Measurements from ENCODE around the gene HDAC9.
A peak's percentile ranks its signal among the peaks of the same experiment; 100 is the strongest.

The HDAC9 gene

GRCh38 chr7:18577096-18577771 is 81.7 kb downstream of the HDAC9 start:
- DNase-seq (ENCODE audit: insufficient read length) (no peak), FAIRE-seq (peak; percentile 68)
- no peak for TF ChIP-seq TAF1 (IDR thresholded peaks at IDR 0.05; ENCODE audit: borderline replicate concordance, low read depth, low read length)
- TF ChIP-seq POLR2A (IDR thresholded peaks at IDR 0.05; ENCODE audit: low read depth, low read length), result no peak
- TF ChIP-seq POLR2AphosphoS5 (IDR thresholded peaks at IDR 0.05; ENCODE audit: low read depth, low read length), result no peak

- no peak for FAIRE-seq
- no peak for TF ChIP-seq POLR2AphosphoS5 (IDR thresholded peaks at IDR 0.05; ENCODE audit: low read depth, low read length)
- TF ChIP-seq POLR2A (IDR thresholded peaks at IDR 0.05; ENCODE audit: low read depth, low read length), result no peak
- no peak for TF ChIP-seq TAF1 (IDR thresholded peaks at IDR 0.05; ENCODE audit: borderline replicate concordance, low read depth, low read length)
- DNase-seq (ENCODE audit: insufficient read length), result no peak
Measured at GRCh38 chr7:18579698-18580097, 84.1 kb downstream of the HDAC9 start.

GRCh38 chr7:18580950-18581349 is 85.4 kb downstream of the HDAC9 start:
- TF ChIP-seq POLR2A (IDR thresholded peaks at IDR 0.05; ENCODE audit: low read depth, low read length) (no peak), POLR2AphosphoS5 (IDR thresholded peaks at IDR 0.05; ENCODE audit: low read depth, low read length) (no peak), TAF1 (IDR thresholded peaks at IDR 0.05; ENCODE audit: borderline replicate concordance, low read depth, low read length) (no peak)
- FAIRE-seq, result no peak
- no peak for DNase-seq (ENCODE audit: insufficient read length)

- no peak for DNase-seq (ENCODE audit: insufficient read length)
- TF ChIP-seq POLR2AphosphoS5 (IDR thresholded peaks at IDR 0.05; ENCODE audit: low read depth, low read length), result no peak
- no peak for FAIRE-seq
Measured at GRCh38 chr7:18583305-18583704, 87.8 kb downstream of the HDAC9 start.

GRCh38 chr7:18590241-18590640 is 94.7 kb downstream of the HDAC9 start:
- DNase-seq (ENCODE audit: insufficient read length) (no peak), FAIRE-seq (peak; percentile 57)
- TF ChIP-seq POLR2A (IDR thresholded peaks at IDR 0.05; ENCODE audit: low read depth, low read length), result no peak
- TF ChIP-seq POLR2AphosphoS5 (IDR thresholded peaks at IDR 0.05; ENCODE audit: low read depth, low read length), result no peak
- no peak for TF ChIP-seq TAF1 (IDR thresholded peaks at IDR 0.05; ENCODE audit: borderline replicate concordance, low read depth, low read length)

- DNase-seq (ENCODE audit: insufficient read length) (no peak), FAIRE-seq (no peak)
- TF ChIP-seq TAF1 (IDR thresholded peaks at IDR 0.05; ENCODE audit: borderline replicate concordance, low read depth, low read length) (no peak), POLR2AphosphoS5 (IDR thresholded peaks at IDR 0.05; ENCODE audit: low read depth, low read length) (no peak), POLR2A (IDR thresholded peaks at IDR 0.05; ENCODE audit: low read depth, low read length) (no peak)
Measured at GRCh38 chr7:18590744-18591340, 95.3 kb downstream of the HDAC9 start.

- no peak for FAIRE-seq
- TF ChIP-seq TAF1 (IDR thresholded peaks at IDR 0.05; ENCODE audit: borderline replicate concordance, low read depth, low read length), result no peak
- no peak for TF ChIP-seq POLR2A (IDR thresholded peaks at IDR 0.05; ENCODE audit: low read depth, low read length)
- TF ChIP-seq POLR2AphosphoS5 (IDR thresholded peaks at IDR 0.05; ENCODE audit: low read depth, low read length), result no peak
- no peak for DNase-seq (ENCODE audit: insufficient read length)
Measured at GRCh38 chr7:18593602-18594279, 98.2 kb downstream of the HDAC9 start.

- DNase-seq (ENCODE audit: insufficient read length), result no peak
- no peak for TF ChIP-seq POLR2AphosphoS5 (IDR thresholded peaks at IDR 0.05; ENCODE audit: low read depth, low read length)
- no peak for TF ChIP-seq TAF1 (IDR thresholded peaks at IDR 0.05; ENCODE audit: borderline replicate concordance, low read depth, low read length)
- no peak for TF ChIP-seq POLR2A (IDR thresholded peaks at IDR 0.05; ENCODE audit: low read depth, low read length)
- no peak for FAIRE-seq
Measured at GRCh38 chr7:18597754-18598153, 102.2 kb downstream of the HDAC9 start.

- TF ChIP-seq TAF1 (IDR thresholded peaks at IDR 0.05; ENCODE audit: borderline replicate concordance, low read depth, low read length), result no peak
- TF ChIP-seq POLR2AphosphoS5 (IDR thresholded peaks at IDR 0.05; ENCODE audit: low read depth, low read length), result no peak
- TF ChIP-seq POLR2A (IDR thresholded peaks at IDR 0.05; ENCODE audit: low read depth, low read length), result no peak
- no peak for FAIRE-seq
- no peak for DNase-seq (ENCODE audit: insufficient read length)
Measured at GRCh38 chr7:18607025-18607424, 111.5 kb downstream of the HDAC9 start.

GRCh38 chr7:18610331-18610948 is 114.9 kb downstream of the HDAC9 start:
- FAIRE-seq, result peak; percentile 84
- DNase-seq (ENCODE audit: insufficient read length), result no peak
- TF ChIP-seq TAF1 (IDR thresholded peaks at IDR 0.05; ENCODE audit: borderline replicate concordance, low read depth, low read length), result no peak
- no peak for TF ChIP-seq POLR2A (IDR thresholded peaks at IDR 0.05; ENCODE audit: low read depth, low read length)
- TF ChIP-seq POLR2AphosphoS5 (IDR thresholded peaks at IDR 0.05; ENCODE audit: low read depth, low read length), result no peak

- FAIRE-seq, result no peak
- DNase-seq (ENCODE audit: insufficient read length), result no peak
Measured at GRCh38 chr7:18614841-18615240, 119.3 kb downstream of the HDAC9 start.

More at GRCh38 chr7:18614841-18615240, 119.3 kb downstream of the HDAC9 start:
- TF ChIP-seq POLR2A (IDR thresholded peaks at IDR 0.05; ENCODE audit: low read depth, low read length), result no peak
- TF ChIP-seq POLR2AphosphoS5 (IDR thresholded peaks at IDR 0.05; ENCODE audit: low read depth, low read length), result no peak
- TF ChIP-seq TAF1 (IDR thresholded peaks at IDR 0.05; ENCODE audit: borderline replicate concordance, low read depth, low read length), result no peak

All from GM12892 (cell line).